Sigmoid colon (tissue), 7 donors: Measurements from ENCODE around the gene RPS6KA5. TPM values are rescaled to one million over a fixed set of nuclear protein-coding genes. Genes with fewer than 3 reads are reported as not detected.

Experiments used
- DNase-seq: peaks from one replicate; pipeline ENCODE4 v3.0.0-alpha.2; 2019
- H3K27ac ChIP-seq, 4 donors: fragments of 200-600 bp; sonication (generic); one replicate each; pipeline ENCODE4 v1.5.1; 2016 to 2019; ENCODE audit warnings: mild to moderate bottlenecking in 1 of 4
- H3K27me3 ChIP-seq, 3 donors: fragments of 200-600 bp; sonication (generic); one replicate each; pipeline ENCODE4 v1.5.1; 2019; ENCODE audit warnings: mild to moderate bottlenecking in 1 of 3
- H3K36me3 ChIP-seq, 4 donors: fragments of 200-600 bp; sonication (generic); one replicate each; pipeline ENCODE4 v1.5.1; 2016 to 2019
- H3K4me1 ChIP-seq, 4 donors: fragments of 200-600 bp; sonication (generic); one replicate each; pipeline ENCODE4 v1.5.1; 2017 to 2019
- H3K4me3 ChIP-seq, 4 donors: fragments of 200-600 bp; sonication (generic); one replicate each; pipeline ENCODE4 v1.5.1; 2017 to 2019; ENCODE audit warnings: mild to moderate bottlenecking in 2 of 4, moderate library complexity in 1 of 4
- H3K9me3 ChIP-seq, 4 donors: fragments of 200-600 bp in 3 of 4; sonication (generic) in 3 of 4; one replicate each; pipeline versions ENCODE4 v1.5.1 to v1.6.1; 2013 to 2019
- EP300 ChIP-seq, 4 donors: sonication (generic); formaldehyde crosslinking; IDR thresholded peaks; one replicate each; pipeline ENCODE4 v1.6.1; 2017; ENCODE audit warnings: antibody characterized with exemption in 4 of 4
- POLR2A ChIP-seq, 2 donors: fragments of 450-650 bp; IDR thresholded peaks; one replicate each; pipeline ENCODE4 v1.6.1; 2016; ENCODE audit warnings: antibody characterized with exemption in 2 of 2, mild to moderate bottlenecking in 2 of 2, moderate library complexity in 2 of 2
- POLR2AphosphoS5 ChIP-seq, 4 donors: sonication (generic); formaldehyde crosslinking; IDR thresholded peaks; one replicate each; pipeline ENCODE4 v1.6.1; 2017; ENCODE audit warnings: antibody characterized with exemption in 4 of 4
- WGBS, 2 donors: extraction: QIAGEN DNeasy Blood & Tissue Kit; methylation state at CpG; one replicate each; pipeline ENCODE4 v1.1.7; 2013; 5-methylcytosine and 5-hydroxymethylcytosine counted together
- intact Hi-C: fragments of 100-400 bp; cut with DNase I; formaldehyde crosslinking; loops from one replicate; pipeline ENCODE4 v1.15.1; 2023
- polyA plus RNA-seq, 3 donors: library from polyadenylated mRNA; stranded (reverse); fragments of 200-250 nt; gene quantifications; one replicate each; pipeline ENCODE4 v1.2.3, GENCODE V29; 2013
- total RNA-seq, 4 donors: library from RNA; depleted of rRNA; stranded (reverse); fragments of >200 nt; gene quantifications; one replicate each; pipeline ENCODE4 v1.1.0, GENCODE V29; 2016
- TF ChIP-seq, protein P1 (sequence below), 4 experiments: fragments of 450-650 bp in 3 of 4; fragments of 200-600 bp in 1 of 4; IDR thresholded peaks; one replicate each; pipeline ENCODE4 v1.5.1; 2016 to 2019; ENCODE audit warnings: antibody characterized with exemption in 4 of 4, mild to moderate bottlenecking in 3 of 4, moderate library complexity in 2 of 4
- donor health status: healthy with polysubstance abuse.
- donor health status: Bipolar disorder and iron deficiency.
- donor health status: healthy.

The RPS6KA5 gene
- total and polyA plus RNA-seq, 7 donors: 3.6 to 36.4 (median 18.2) TPM

DNA sequence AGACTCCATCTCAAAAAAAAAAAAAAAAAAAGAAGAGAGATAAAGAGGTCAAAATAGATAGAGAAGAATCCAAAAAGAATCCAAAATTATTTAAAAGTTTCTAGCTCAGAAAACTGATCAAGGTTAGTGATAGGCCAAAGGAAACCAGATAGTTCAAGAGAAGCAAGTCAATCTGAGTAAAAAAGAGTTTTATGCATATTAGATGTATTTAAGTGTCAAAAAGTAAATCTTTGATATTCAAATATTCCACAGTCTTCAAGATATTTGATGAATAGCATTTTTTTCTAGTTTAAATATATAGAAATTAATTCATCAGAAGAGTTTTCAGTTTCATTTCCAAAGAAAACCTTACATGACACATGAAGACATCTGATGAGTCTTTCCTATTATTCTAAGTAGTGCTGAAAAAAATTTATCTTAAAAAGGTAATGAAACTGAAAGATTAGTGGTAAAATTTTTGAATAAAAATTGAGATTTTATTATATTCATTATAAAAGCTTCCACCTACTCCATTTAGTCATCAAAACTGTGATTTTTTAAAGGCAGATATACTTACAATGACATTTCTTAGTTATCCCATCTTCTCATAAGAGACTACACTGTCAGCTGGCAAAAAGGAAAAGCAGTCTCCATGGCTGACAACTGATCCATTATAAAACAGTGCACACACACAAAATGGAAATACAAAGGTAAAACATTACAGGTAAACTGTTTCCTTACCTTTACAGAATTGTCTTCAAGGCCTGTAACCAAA, 68.6 kb downstream of the RPS6KA5 start:
- H3K4me1 ChIP-seq: peaks cover 0 to 7% (median 0%) of the 10 kb centered on the region in 4 donors
- no peak for DNase-seq
- no peaks in the 10 kb centered on the region for H3K27me3 ChIP-seq
- no peaks in the 10 kb centered on the region for H3K9me3 ChIP-seq
- H3K4me3 ChIP-seq: no peak overlapping the region
- TF ChIP-seq POLR2AphosphoS5 (IDR thresholded peaks at IDR 0.05): no peak
- no peak for TF ChIP-seq POLR2A (IDR thresholded peaks at IDR 0.05)
- TF ChIP-seq, protein P1, sequence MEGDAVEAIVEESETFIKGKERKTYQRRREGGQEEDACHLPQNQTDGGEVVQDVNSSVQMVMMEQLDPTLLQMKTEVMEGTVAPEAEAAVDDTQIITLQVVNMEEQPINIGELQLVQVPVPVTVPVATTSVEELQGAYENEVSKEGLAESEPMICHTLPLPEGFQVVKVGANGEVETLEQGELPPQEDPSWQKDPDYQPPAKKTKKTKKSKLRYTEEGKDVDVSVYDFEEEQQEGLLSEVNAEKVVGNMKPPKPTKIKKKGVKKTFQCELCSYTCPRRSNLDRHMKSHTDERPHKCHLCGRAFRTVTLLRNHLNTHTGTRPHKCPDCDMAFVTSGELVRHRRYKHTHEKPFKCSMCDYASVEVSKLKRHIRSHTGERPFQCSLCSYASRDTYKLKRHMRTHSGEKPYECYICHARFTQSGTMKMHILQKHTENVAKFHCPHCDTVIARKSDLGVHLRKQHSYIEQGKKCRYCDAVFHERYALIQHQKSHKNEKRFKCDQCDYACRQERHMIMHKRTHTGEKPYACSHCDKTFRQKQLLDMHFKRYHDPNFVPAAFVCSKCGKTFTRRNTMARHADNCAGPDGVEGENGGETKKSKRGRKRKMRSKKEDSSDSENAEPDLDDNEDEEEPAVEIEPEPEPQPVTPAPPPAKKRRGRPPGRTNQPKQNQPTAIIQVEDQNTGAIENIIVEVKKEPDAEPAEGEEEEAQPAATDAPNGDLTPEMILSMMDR (IDR thresholded peaks at IDR 0.05): no peak
- TF ChIP-seq EP300 (IDR thresholded peaks at IDR 0.05): no peak
- H3K27ac ChIP-seq: no peak overlapping the region
- peaks cover 0 to 7% (median 0%) of the 10 kb centered on the region in 4 donors for H3K36me3 ChIP-seq
- intact Hi-C loops: no loop called here

DNA sequence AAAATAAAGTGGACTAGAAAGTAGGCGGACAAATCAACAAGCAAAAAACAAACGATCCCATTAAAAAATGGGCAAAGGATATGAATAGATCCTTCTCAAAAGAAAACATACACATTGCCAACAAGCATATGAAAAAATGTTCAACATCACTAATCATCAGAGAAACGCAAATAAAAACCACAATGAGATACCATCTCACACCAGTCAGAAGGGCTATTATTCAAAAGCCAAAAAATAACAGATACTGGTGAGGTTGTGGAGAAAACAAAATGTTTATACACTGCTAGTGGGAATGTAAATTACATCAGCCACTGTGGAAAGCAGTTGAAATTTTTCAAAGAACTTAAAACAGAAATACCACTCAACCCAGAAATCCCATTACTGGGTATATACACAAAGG, 70.3 kb downstream of the RPS6KA5 start:
- H3K27me3 ChIP-seq: no peaks in the 10 kb centered on the region
- no peaks in the 10 kb centered on the region for H3K4me1 ChIP-seq
- WGBS, 2 donors: 88 to 89% methylated on average over 3 of the region's 3 CpGs
- no peak overlapping the region for H3K27ac ChIP-seq
- TF ChIP-seq EP300 (IDR thresholded peaks at IDR 0.05) (no peak), POLR2A (IDR thresholded peaks at IDR 0.05) (no peak), POLR2AphosphoS5 (IDR thresholded peaks at IDR 0.05) (no peak)
- TF ChIP-seq, protein P1 (IDR thresholded peaks at IDR 0.05): no peak
- peaks cover 0 to 7% (median 0%) of the 10 kb centered on the region in 4 donors for H3K36me3 ChIP-seq
- no peaks in the 10 kb centered on the region for H3K9me3 ChIP-seq
- DNase-seq: no peak
- intact Hi-C loops: no loop called here
- H3K4me3 ChIP-seq: no peak overlapping the region

DNA sequence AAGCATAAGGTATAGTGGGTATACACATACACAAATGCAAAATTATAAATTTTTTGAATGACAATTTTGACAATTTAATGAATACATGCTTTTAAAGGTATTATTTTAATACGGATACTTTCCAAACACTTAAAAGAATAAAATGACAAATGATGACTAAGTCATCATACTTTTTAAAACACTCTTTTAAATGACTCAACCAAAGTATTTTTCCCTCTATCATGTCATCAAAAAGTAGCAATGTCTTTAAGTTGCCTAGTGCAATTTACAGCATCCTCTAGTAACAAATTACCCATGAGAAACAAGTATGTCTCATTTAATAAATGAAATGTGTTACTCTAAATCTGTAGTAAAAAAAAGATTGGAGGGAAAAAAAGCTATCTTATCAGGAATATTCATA, 73.3 kb downstream of the RPS6KA5 start:
- DNase-seq: no peak
- Histone ChIP-seq H3K4me1 (no peaks in the 10 kb centered on the region), H3K27ac (no peak overlapping the region), H3K9me3 (no peaks in the 10 kb centered on the region), H3K36me3 (peaks cover 0 to 7% (median 0%) of the 10 kb centered on the region in 4 donors), H3K27me3 (no peaks in the 10 kb centered on the region), H3K4me3 (no peak overlapping the region)
- WGBS, 2 donors: 90 to 94% methylated on average over 1 of the region's 1 CpG
- TF ChIP-seq EP300 (IDR thresholded peaks at IDR 0.05) (no peak), POLR2AphosphoS5 (IDR thresholded peaks at IDR 0.05) (no peak), POLR2A (IDR thresholded peaks at IDR 0.05) (no peak)
- TF ChIP-seq, protein P1 (IDR thresholded peaks at IDR 0.05): no peak
- intact Hi-C loops: no loop called here

DNA sequence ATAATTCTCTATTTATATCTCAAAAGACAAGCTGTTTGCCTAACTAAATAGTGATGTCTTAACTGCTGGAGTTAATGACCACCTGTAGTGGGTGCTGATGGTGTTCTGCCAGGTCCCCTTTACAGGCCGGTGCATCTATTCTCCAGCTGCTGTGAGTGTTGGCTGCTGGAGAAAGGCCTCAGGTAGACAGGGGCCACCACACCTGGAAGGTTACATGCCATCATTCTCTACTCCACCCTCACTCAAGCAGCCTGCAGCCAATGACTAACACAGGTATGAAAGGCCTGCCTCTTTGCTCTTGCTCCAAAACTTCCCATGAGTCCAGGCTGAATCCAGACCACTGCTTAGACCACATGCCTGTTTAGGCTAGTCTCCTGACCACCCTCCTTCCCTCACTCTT, 73.9 kb downstream of the RPS6KA5 start:
- 89 to 91% methylated on average over 1 of the region's 1 CpG for WGBS, 2 donors
- H3K4me3 ChIP-seq: no peak overlapping the region
- TF ChIP-seq POLR2AphosphoS5 (IDR thresholded peaks at IDR 0.05) (no peak), EP300 (IDR thresholded peaks at IDR 0.05) (no peak), POLR2A (IDR thresholded peaks at IDR 0.05) (no peak)
- TF ChIP-seq, protein P1 (IDR thresholded peaks at IDR 0.05): no peak
- intact Hi-C loops: no loop called here
- H3K4me1 ChIP-seq: no peaks in the 10 kb centered on the region
- H3K36me3 ChIP-seq: peaks cover 0 to 7% (median 0%) of the 10 kb centered on the region in 4 donors
- no peak overlapping the region for H3K27ac ChIP-seq
- no peaks in the 10 kb centered on the region for H3K9me3 ChIP-seq
- no peak for DNase-seq
- no peaks in the 10 kb centered on the region for H3K27me3 ChIP-seq
